A673 (cell line): ENCODE results near the gene CNNM3.

Experiments used
- EZH2 ChIP-seq: fragments of 200-600 bp; sonication (generic); IDR thresholded peaks from 2 replicates; pipeline ENCODE4 v1.6.1; 2017; ENCODE audit warnings: borderline replicate concordance, low read depth, mild to moderate bottlenecking, mixed read lengths, antibody characterized with exemption, low read length; ENCODE audit not compliant: poor library complexity, severe bottlenecking
- TF ChIP-seq, protein P1 (sequence below): fragments of 300-800, 200-600 bp; sonication (generic); conservative IDR thresholded peaks from 2 replicates; pipeline ENCODE4 v1.5.1; 2017; ENCODE audit warnings: low read depth, mild to moderate bottlenecking, antibody characterized with exemption, low read length, moderate library complexity, mixed read lengths

GRCh38 chr2:96810783-96811192, 5.3 kb upstream of the CNNM3 start:
- TF ChIP-seq, protein P1, sequence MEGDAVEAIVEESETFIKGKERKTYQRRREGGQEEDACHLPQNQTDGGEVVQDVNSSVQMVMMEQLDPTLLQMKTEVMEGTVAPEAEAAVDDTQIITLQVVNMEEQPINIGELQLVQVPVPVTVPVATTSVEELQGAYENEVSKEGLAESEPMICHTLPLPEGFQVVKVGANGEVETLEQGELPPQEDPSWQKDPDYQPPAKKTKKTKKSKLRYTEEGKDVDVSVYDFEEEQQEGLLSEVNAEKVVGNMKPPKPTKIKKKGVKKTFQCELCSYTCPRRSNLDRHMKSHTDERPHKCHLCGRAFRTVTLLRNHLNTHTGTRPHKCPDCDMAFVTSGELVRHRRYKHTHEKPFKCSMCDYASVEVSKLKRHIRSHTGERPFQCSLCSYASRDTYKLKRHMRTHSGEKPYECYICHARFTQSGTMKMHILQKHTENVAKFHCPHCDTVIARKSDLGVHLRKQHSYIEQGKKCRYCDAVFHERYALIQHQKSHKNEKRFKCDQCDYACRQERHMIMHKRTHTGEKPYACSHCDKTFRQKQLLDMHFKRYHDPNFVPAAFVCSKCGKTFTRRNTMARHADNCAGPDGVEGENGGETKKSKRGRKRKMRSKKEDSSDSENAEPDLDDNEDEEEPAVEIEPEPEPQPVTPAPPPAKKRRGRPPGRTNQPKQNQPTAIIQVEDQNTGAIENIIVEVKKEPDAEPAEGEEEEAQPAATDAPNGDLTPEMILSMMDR = no peak
- no peak for TF ChIP-seq EZH2
